DND-41 (cell line): ENCODE results near the gene CD300LD.

Source experiments
- ATAC-seq: fragments of 200-7000 bp; cut with Tn5 transposase; 3 replicates; pipeline ENCODE4 v1.9.1; 2021; ENCODE audit warnings: low read depth; ENCODE audit not compliant: insufficient read depth
- DNase-seq: peaks from one replicate; pipeline ENCODE4 v3.0.0-alpha.2; 2020
- H2AFZ ChIP-seq: 2 replicates; pipeline ENCODE4 v1.6.0; 2012; ENCODE audit warnings: low read depth, low read length
- H3K27ac ChIP-seq: 2 replicates; pipeline ENCODE4 v1.5.1; 2012; ENCODE audit warnings: low read length, inconsistent platforms
- H3K27me3 ChIP-seq: fragments of 200-600 bp; sonication (generic); 2 replicates; pipeline ENCODE4 v1.6.0; 2012; ENCODE audit warnings: low read length, mild to moderate bottlenecking, inconsistent platforms; ENCODE audit not compliant: insufficient read depth, poor library complexity
- H3K36me3 ChIP-seq: 2 replicates; pipeline ENCODE4 v1.5.1; 2012; ENCODE audit warnings: low read length, inconsistent platforms; ENCODE audit not compliant: insufficient read depth
- H3K4me1 ChIP-seq: 2 replicates; pipeline ENCODE4 v1.5.1; 2012; ENCODE audit warnings: mild to moderate bottlenecking, low read length; ENCODE audit not compliant: insufficient read depth
- H3K4me2 ChIP-seq: 2 replicates; pipeline ENCODE4 v1.6.0; 2012; ENCODE audit warnings: mild to moderate bottlenecking, moderate library complexity, low read length, inconsistent platforms; ENCODE audit not compliant: insufficient read depth
- H3K4me3 ChIP-seq, 2 experiments: fragments of 200-600 bp in 1 of 2; shearing (Covaris generic) in 1 of 2; 2 replicates each; pipeline ENCODE4 v1.5.1; 2012 to 2016; ENCODE audit warnings: inconsistent platforms in 2 of 2, low read length in 2 of 2, mild to moderate bottlenecking in 2 of 2, low read depth in 1 of 2, moderate library complexity in 1 of 2
- H3K79me2 ChIP-seq: 2 replicates; pipeline ENCODE4 v1.6.0; 2012; ENCODE audit warnings: low read length, inconsistent platforms; ENCODE audit not compliant: insufficient read depth
- H3K9ac ChIP-seq: 2 replicates; pipeline ENCODE4 v1.6.0; 2012; ENCODE audit warnings: low read depth, mild to moderate bottlenecking, inconsistent platforms, low read length, moderate library complexity
- H3K9me3 ChIP-seq: 2 replicates; pipeline ENCODE4 v1.5.1; 2012; ENCODE audit warnings: low read length, moderate library complexity, mild to moderate bottlenecking, inconsistent platforms; ENCODE audit not compliant: insufficient read depth, severe bottlenecking
- H4K20me1 ChIP-seq: 2 replicates; pipeline ENCODE4 v1.6.0; 2012; ENCODE audit warnings: low read length; ENCODE audit not compliant: insufficient read depth
- EZH2 ChIP-seq: IDR thresholded peaks from 3 replicates; pipeline ENCODE4 v1.6.1; 2012; ENCODE audit warnings: borderline replicate concordance, low read depth, mild to moderate bottlenecking, moderate library complexity, low read length, inconsistent platforms; ENCODE audit not compliant: severe bottlenecking
- TF ChIP-seq, protein P1 (sequence below): IDR thresholded peaks from 2 replicates; pipeline ENCODE4 v1.5.1; 2012; ENCODE audit warnings: borderline replicate concordance, low read length, moderate library complexity, mild to moderate bottlenecking; ENCODE audit not compliant: poor library complexity, severe bottlenecking; ENCODE audit errors: extremely low read depth

The CD300LD gene

DNA sequence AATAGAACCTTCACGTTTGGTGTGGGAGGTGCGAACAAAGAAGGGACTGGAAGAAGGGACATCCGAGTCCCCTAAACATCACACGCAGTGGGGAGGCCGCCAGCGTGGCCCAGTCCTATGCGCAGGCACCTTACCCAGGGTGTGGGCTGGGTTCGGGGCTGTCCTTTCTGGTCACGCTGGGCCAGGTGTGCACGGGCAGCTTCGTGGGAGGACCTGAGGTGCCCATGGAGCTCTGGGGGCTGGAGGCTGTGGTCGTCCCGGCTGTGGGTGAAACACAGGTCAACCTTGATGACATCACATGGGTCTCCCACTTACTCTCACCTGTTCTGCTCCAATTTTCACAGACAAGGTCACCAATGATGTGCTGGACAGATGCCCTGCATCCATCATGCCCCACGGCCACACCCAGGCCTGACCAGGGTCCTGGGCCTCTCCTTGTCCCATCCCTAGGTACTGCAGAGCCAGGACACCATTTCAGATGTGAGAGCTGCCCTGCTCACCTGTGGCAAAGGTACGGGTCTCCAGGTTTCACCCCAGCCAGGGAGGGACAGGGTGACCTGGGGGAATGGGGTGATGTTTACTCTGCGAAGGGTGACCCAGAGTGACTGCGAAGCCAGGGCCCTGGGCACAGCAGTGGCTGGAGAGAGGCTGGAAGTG, 49.2 kb downstream of the CD300LD start:
- H3K4me1 ChIP-seq: 0 out of 2 replicates have a peak, but pooled peaks cover 3% of the 10 kb centered on the region
- ATAC-seq (no peak), DNase-seq (no peak)
- no peak overlapping the region for H2AFZ ChIP-seq
- H3K27me3 ChIP-seq: peaks cover 12% of the 10 kb centered on the region
- no peak for TF ChIP-seq EZH2
- TF ChIP-seq, protein P1, sequence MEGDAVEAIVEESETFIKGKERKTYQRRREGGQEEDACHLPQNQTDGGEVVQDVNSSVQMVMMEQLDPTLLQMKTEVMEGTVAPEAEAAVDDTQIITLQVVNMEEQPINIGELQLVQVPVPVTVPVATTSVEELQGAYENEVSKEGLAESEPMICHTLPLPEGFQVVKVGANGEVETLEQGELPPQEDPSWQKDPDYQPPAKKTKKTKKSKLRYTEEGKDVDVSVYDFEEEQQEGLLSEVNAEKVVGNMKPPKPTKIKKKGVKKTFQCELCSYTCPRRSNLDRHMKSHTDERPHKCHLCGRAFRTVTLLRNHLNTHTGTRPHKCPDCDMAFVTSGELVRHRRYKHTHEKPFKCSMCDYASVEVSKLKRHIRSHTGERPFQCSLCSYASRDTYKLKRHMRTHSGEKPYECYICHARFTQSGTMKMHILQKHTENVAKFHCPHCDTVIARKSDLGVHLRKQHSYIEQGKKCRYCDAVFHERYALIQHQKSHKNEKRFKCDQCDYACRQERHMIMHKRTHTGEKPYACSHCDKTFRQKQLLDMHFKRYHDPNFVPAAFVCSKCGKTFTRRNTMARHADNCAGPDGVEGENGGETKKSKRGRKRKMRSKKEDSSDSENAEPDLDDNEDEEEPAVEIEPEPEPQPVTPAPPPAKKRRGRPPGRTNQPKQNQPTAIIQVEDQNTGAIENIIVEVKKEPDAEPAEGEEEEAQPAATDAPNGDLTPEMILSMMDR: no peak
- 0 out of 2 replicates have a peak, but pooled peaks cover 4% of the 10 kb centered on the region for H4K20me1 ChIP-seq
- H3K9ac ChIP-seq: no peak overlapping the region
- H3K36me3 ChIP-seq: no peaks in the 10 kb centered on the region
- H3K79me2 ChIP-seq: no peaks in the 10 kb centered on the region
- no peak overlapping the region for H3K27ac ChIP-seq
- no peak overlapping the region for H3K4me2 ChIP-seq
- no peak overlapping the region for H3K4me3 ChIP-seq
- H3K9me3 ChIP-seq: no peaks in the 10 kb centered on the region

- Histone ChIP-seq H3K27me3 (peaks cover 12% of the 10 kb centered on the region), H3K36me3 (no peaks in the 10 kb centered on the region), H4K20me1 (0 out of 2 replicates have a peak, but pooled peaks cover 4% of the 10 kb centered on the region), H3K9me3 (no peaks in the 10 kb centered on the region), H3K79me2 (no peaks in the 10 kb centered on the region), H3K9ac (no peak overlapping the region), H2AFZ (no peak overlapping the region), H3K27ac (no peak overlapping the region), H3K4me2 (no peak overlapping the region), H3K4me1 (no peaks in the 10 kb centered on the region), H3K4me3 (no peak overlapping the region)
- no peak for TF ChIP-seq EZH2
- TF ChIP-seq, protein P1: no peak
- ATAC-seq (no peak), DNase-seq (no peak)
Measured at GRCh38 chr17:74542166-74542565, 49.9 kb downstream of the CD300LD start.

GRCh38 chr17:74541176-74542111, 50.6 kb downstream of the CD300LD start:
- H3K4me2 ChIP-seq: no peak overlapping the region

More at GRCh38 chr17:74541176-74542111, 50.6 kb downstream of the CD300LD start:
- TF ChIP-seq EZH2: no peak
- TF ChIP-seq, protein P1: no peak
- Histone ChIP-seq H3K27me3 (peaks cover 15% of the 10 kb centered on the region), H3K4me1 (no peaks in the 10 kb centered on the region), H2AFZ (no peak overlapping the region), H3K36me3 (no peaks in the 10 kb centered on the region), H3K4me3 (no peak overlapping the region), H3K79me2 (no peaks in the 10 kb centered on the region), H3K9me3 (no peaks in the 10 kb centered on the region), H4K20me1 (0 out of 2 replicates have a peak, but pooled peaks cover 4% of the 10 kb centered on the region), H3K27ac (no peak overlapping the region), H3K9ac (no peak overlapping the region)
- ATAC-seq: no peak
- DNase-seq: no peak
